ENCODE data around the gene KIAA1143. TPM values are rescaled to one million over a fixed set of nuclear protein-coding genes. Genes with fewer than 3 reads are reported as not detected.

KIAA1143 gene
- total and polyA plus RNA-seq, 2 of the 13 experiments (the other 11 are each of a cell fraction or from before 2014, with no cell fraction given), result 9.9 to 27.2 TPM

DNA sequence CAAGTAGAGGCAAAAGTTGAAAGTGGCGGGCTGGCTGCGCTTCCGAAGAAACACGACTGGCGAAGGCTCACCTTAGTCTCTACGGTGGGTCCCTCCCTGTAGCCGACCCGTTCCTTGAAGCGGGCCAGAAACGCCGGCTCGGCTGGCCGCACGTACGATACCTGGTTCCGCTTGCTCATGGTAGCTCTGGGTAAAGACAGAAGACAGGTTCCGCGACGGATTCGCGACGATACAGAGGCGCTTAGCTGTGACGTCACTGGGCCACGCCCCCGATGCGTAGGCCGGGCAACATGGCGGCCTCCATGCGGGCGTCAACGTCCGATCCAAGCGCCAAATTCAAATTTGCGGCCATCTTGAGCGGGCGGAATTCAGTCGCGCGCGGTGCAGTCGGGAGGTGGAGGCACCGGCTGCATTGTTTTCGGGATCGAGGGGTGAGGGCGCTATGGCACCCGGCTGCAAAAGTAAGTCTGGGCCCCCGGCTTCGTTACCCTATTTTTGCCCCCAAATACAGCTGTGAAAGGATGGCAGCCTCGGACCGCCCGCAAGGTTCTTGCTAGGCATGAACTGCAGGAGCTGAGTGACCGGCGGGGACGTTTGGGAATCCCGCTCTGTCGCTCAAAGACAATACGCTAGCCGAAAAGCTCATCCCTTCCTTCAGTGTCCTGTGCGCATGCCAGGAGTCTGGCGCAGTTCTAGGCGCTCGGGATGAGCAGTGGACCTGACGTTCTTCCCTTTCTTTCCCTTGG is at the start of gene KIAA1143, which contains the start of gene KIF15 (continued):
- TF ChIP-seq RFXAP (CRISPR knock-in tag; IDR thresholded peaks at IDR 0.05; ENCODE audit: borderline replicate concordance), result peak; percentile 85; the same call in 1 of the 2 replicates
- 0 out of 2 replicates have a peak, but pooled peaks have one; percentile 17 for TF ChIP-seq KDM4B (CRISPR knock-in tag; IDR thresholded peaks at IDR 0.05)
- no peak for TF ChIP-seq MED8 (CRISPR knock-in tag; IDR thresholded peaks at IDR 0.05; ENCODE audit: insufficient replicate concordance)
- peak; percentile 80 for TF ChIP-seq RBFOX2 (IDR thresholded peaks at IDR 0.05; ENCODE audit: low read depth, low read length)
- no peak for TF ChIP-seq ZNF225 (CRISPR knock-in tag; IDR thresholded peaks at IDR 0.05)
- TF ChIP-seq, protein P1, sequence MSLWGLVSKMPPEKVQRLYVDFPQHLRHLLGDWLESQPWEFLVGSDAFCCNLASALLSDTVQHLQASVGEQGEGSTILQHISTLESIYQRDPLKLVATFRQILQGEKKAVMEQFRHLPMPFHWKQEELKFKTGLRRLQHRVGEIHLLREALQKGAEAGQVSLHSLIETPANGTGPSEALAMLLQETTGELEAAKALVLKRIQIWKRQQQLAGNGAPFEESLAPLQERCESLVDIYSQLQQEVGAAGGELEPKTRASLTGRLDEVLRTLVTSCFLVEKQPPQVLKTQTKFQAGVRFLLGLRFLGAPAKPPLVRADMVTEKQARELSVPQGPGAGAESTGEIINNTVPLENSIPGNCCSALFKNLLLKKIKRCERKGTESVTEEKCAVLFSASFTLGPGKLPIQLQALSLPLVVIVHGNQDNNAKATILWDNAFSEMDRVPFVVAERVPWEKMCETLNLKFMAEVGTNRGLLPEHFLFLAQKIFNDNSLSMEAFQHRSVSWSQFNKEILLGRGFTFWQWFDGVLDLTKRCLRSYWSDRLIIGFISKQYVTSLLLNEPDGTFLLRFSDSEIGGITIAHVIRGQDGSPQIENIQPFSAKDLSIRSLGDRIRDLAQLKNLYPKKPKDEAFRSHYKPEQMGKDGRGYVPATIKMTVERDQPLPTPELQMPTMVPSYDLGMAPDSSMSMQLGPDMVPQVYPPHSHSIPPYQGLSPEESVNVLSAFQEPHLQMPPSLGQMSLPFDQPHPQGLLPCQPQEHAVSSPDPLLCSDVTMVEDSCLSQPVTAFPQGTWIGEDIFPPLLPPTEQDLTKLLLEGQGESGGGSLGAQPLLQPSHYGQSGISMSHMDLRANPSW (CRISPR knock-in tag; IDR thresholded peaks at IDR 0.05; ENCODE audit: borderline replicate concordance), result peak; percentile 72; the same call in 1 of the 2 replicates
- peak; percentile 49; the same call in 1 of the 2 replicates for TF ChIP-seq ZNF790 (CRISPR knock-in tag; IDR thresholded peaks at IDR 0.05; ENCODE audit: borderline replicate concordance)
- TF ChIP-seq TP53 (CRISPR knock-in tag; conservative IDR thresholded peaks at IDR 0.05), result 0 out of 2 replicates have a peak, but pooled peaks have one; percentile 66
- peak; percentile 74; the same call in 1 of the 2 replicates for TF ChIP-seq MAF1 (CRISPR knock-in tag; IDR thresholded peaks at IDR 0.05; ENCODE audit: borderline replicate concordance)
- no peak for TF ChIP-seq ZNF720 (CRISPR knock-in tag; IDR thresholded peaks at IDR 0.05)
- TF ChIP-seq ZSCAN30 (CRISPR knock-in tag; IDR thresholded peaks at IDR 0.05), result no peak
- TF ChIP-seq ZNF552 (CRISPR knock-in tag; IDR thresholded peaks at IDR 0.05; ENCODE audit: borderline replicate concordance), result peak; percentile 40; the same call in 1 of the 2 replicates
- peak; percentile 88 for TF ChIP-seq SMAD3 (CRISPR knock-in tag; IDR thresholded peaks at IDR 0.05)
- 0 out of 2 replicates have a peak, but pooled peaks have one; percentile 65 for TF ChIP-seq REL (CRISPR knock-in tag; conservative IDR thresholded peaks at IDR 0.05)
- TF ChIP-seq, protein P2, sequence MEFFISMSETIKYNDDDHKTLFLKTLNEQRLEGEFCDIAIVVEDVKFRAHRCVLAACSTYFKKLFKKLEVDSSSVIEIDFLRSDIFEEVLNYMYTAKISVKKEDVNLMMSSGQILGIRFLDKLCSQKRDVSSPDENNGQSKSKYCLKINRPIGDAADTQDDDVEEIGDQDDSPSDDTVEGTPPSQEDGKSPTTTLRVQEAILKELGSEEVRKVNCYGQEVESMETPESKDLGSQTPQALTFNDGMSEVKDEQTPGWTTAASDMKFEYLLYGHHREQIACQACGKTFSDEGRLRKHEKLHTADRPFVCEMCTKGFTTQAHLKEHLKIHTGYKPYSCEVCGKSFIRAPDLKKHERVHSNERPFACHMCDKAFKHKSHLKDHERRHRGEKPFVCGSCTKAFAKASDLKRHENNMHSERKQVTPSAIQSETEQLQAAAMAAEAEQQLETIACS (CRISPR knock-in tag; IDR thresholded peaks at IDR 0.05), result 0 out of 2 replicates have a peak, but pooled peaks have one; percentile 21
- TF ChIP-seq, protein P3, sequence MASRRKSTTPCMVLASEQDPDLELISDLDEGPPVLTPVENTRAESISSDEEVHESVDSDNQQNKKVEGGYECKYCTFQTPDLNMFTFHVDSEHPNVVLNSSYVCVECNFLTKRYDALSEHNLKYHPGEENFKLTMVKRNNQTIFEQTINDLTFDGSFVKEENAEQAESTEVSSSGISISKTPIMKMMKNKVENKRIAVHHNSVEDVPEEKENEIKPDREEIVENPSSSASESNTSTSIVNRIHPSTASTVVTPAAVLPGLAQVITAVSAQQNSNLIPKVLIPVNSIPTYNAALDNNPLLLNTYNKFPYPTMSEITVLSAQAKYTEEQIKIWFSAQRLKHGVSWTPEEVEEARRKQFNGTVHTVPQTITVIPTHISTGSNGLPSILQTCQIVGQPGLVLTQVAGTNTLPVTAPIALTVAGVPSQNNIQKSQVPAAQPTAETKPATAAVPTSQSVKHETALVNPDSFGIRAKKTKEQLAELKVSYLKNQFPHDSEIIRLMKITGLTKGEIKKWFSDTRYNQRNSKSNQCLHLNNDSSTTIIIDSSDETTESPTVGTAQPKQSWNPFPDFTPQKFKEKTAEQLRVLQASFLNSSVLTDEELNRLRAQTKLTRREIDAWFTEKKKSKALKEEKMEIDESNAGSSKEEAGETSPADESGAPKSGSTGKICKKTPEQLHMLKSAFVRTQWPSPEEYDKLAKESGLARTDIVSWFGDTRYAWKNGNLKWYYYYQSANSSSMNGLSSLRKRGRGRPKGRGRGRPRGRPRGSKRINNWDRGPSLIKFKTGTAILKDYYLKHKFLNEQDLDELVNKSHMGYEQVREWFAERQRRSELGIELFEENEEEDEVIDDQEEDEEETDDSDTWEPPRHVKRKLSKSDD (CRISPR knock-in tag; IDR thresholded peaks at IDR 0.05; ENCODE audit: low read depth), result peak; percentile 99
- no peak for TF ChIP-seq KLF15 (CRISPR knock-in tag; IDR thresholded peaks at IDR 0.05; ENCODE audit: borderline replicate concordance)
- no peak for TF ChIP-seq NFE2L2 (IDR thresholded peaks at IDR 0.05; ENCODE audit: low read length)
- no peak for TF ChIP-seq NBN (conservative IDR thresholded peaks at IDR 0.05)
- TF ChIP-seq, protein P4, sequence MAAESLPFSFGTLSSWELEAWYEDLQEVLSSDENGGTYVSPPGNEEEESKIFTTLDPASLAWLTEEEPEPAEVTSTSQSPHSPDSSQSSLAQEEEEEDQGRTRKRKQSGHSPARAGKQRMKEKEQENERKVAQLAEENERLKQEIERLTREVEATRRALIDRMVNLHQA (CRISPR knock-in tag; IDR thresholded peaks at IDR 0.05), result no peak
- TF ChIP-seq, protein P5, sequence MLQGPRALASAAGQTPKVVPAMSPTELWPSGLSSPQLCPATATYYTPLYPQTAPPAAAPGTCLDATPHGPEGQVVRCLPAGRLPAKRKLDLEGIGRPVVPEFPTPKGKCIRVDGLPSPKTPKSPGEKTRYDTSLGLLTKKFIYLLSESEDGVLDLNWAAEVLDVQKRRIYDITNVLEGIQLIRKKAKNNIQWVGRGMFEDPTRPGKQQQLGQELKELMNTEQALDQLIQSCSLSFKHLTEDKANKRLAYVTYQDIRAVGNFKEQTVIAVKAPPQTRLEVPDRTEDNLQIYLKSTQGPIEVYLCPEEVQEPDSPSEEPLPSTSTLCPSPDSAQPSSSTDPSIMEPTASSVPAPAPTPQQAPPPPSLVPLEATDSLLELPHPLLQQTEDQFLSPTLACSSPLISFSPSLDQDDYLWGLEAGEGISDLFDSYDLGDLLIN (CRISPR knock-in tag; IDR thresholded peaks at IDR 0.05; ENCODE audit: borderline replicate concordance), result peak; percentile 97; the same call in 1 of the 2 replicates

All from HepG2 (cell line).